GM18505 (cell line): ENCODE data around the gene NUDT16L1.

Experiments used
- ATAC-seq: cut with Tn5 transposase; IDR thresholded peaks from one replicate; pipeline ENCODE4 v1.9.1; 2021; ENCODE audit not compliant: unreplicated experiment
- POLR2A ChIP-seq: IDR thresholded peaks from 4 replicates; pipeline ENCODE4 v1.6.1; 2011; ENCODE audit warnings: borderline replicate concordance; ENCODE audit not compliant: insufficient read depth, insufficient read length; ENCODE audit errors: extremely low read depth

Gene NUDT16L1

DNA sequence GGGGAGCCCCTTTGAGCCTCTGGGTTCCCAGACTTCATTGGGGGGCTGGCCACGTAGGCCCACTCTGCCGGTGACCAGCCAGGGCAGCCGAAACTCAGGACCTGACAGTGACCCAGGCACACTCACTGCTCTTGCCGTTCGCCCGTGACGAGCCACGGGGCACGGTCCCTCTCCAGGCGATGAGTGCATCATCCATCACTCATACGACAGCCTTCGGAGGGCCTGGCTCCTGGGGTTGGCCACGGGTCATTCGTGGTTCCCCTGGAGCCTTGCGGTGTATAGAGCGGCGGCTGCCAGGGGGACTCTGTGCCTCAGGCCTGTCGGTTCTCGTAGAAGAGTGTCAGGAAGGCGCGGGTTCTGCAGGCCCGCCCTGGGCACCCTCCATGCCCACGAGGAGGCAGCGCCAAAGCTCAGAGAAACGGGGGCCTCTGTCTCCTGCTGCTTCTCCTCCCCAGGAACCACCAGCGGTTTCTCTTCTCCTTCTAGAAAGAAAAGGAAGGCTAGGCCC, 11.2 kb upstream of the NUDT16L1 start:
- ATAC-seq = no peak

GRCh38 chr16:4682616-4683254, 10.6 kb upstream of the NUDT16L1 start:
- no peak for TF ChIP-seq POLR2A
- no peak for ATAC-seq

More for the DNA sequence above, 11.2 kb upstream of the NUDT16L1 start:
- no peak for TF ChIP-seq POLR2A

DNA sequence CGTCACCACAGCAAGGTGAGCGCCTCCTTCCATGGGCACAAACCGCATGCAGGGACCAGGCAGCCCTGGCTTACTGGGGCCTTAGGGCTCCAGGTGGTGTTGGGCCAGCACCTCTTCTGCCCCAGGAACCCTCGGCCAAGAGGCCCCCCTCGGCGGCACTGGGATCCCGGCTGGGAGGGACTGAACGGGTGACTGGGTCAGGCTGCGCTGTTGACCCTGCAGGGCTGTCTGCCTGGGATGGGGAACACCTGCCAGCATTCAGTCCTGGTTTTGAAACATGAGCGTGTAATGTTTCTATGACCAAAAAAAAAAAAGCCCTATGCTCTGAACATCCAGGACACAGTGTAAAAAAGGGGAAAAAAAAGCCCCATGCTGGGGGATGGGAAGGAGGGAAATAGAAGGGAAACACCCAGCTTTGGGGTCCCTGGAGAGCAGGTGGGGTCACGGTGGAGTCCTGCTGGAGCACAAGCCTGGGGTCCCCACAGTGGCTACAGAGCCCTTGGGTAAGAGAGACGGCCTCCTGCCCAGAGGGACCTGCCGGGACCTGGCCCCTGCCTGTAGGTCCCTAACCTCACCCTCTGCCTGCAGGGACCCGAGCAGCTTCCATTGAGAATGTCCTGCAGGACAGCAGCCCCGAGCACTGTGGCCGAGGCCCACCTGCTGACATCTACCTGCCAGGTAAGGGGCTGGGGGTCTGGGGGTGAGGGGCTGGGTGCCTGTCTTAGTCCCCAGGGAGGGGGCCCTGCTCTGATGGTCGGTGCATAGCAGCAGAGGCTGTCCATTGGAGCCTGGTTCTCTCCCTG, 9.9 kb upstream of the NUDT16L1 start:
- ATAC-seq = no peak
- TF ChIP-seq POLR2A = no peak

DNA sequence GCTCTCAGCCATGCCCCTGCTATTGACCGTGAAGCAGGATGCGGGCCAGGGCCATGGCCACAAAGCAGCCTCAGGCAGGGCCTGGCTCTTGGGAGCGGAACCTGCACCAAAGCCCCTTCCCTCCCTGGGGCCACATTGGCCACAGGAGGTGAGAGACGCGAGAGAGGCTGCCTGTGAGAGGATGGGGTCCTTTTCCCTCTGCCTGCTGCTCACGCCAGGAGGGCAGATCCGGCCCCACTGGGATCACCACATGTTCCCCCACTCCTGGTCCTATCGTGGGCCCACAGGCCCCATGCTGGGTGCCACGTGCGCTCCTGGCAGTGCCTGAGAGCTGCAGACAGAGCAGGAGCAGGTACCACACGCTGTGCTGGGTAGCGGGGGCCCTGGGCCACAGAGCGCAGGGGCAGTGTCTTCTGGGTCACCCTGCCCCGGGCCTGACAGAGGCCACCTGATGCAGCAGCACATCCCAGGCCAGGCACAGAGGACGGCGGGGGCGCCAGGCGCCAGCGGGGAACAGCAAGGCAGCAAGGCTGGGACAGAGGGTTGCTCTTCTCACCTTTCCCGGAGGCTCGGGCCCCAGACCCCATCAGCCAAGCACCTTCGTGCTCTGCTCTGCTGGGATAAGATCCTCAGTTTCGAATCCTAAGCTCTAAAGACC, 9.2 kb upstream of the NUDT16L1 start:
- no peak for TF ChIP-seq POLR2A

GRCh38 chr16:4684763-4685162, 8.6 kb upstream of the NUDT16L1 start:
- TF ChIP-seq POLR2A = no peak

More for the DNA sequence above, 9.2 kb upstream of the NUDT16L1 start:
- no peak for ATAC-seq

GRCh38 chr16:4685292-4685691, 8.1 kb upstream of the NUDT16L1 start:
- no peak for TF ChIP-seq POLR2A
- ATAC-seq = no peak

More at GRCh38 chr16:4684763-4685162, 8.6 kb upstream of the NUDT16L1 start:
- ATAC-seq = no peak

DNA sequence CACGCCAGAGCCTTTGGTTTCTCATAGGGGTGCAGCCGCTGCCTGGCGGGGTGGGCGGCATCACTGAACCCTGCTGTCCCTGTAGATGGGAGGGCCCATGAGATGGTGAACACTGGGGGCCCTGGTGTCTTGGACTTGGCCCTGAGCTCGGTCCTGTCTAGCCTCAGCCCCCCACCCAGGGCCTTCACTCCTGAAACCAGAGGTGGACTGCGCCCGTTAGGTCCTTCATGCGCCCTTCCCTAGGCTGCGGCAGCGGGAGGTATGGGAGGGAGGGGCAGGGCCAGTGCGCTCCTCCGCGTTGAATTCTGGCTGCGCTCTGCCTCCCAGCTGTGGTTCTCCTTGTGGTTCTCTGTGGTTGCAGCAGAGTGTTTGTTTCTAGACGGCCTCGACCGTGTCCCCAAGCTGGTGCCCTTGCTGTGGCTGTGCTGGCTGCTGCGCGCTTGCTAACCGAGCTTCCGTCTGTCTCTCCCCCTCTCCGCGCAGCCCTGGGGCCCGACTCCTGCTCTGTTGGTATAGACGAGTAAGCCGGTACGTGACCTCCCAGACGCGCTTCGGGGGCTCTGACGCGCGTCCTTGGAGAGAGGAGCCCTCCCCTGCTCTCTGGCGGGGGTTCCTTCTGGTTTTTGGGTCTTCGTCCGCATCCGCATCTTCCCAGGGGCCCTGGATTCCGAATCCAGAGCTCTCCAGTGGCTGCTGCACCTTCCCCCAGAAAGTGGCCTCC, 7.4 kb upstream of the NUDT16L1 start:
- ATAC-seq = no peak
- no peak for TF ChIP-seq POLR2A

DNA sequence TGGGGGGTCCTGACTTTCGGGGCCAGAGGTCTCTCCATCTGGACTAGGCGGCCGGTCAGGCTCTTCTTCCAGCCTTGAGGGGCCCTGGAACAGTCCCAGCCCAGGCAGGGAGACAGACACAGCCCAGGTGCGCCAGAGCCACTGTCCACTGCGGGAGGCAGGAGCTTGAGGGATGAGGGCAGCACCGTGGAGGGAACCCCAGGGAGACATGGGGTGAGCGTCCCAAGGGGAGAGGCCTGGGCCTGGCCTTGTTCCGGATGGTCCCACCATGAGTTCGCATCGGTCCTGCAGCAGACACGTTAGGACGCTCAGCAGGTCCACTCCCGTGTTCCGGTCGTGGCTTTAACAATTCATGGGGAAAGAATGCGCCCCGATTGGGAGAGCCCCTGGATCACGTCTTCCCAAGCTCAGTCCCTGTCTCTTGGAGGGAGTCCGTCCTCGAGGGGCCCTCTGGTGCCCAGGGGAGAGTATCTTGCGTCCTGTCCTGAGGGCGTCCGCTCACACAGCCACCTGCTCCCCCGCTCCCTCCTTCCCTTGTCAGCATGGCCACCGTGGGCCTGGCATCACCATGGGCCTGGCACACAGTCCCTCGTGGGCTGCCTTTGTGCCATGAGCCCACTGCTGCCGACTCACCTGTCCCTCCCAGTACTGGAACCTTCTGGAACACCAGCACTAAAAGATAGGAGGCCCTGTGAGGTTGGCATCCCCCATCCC, 6.7 kb upstream of the NUDT16L1 start:
- TF ChIP-seq POLR2A = peak; percentile 15
- no peak for ATAC-seq

DNA sequence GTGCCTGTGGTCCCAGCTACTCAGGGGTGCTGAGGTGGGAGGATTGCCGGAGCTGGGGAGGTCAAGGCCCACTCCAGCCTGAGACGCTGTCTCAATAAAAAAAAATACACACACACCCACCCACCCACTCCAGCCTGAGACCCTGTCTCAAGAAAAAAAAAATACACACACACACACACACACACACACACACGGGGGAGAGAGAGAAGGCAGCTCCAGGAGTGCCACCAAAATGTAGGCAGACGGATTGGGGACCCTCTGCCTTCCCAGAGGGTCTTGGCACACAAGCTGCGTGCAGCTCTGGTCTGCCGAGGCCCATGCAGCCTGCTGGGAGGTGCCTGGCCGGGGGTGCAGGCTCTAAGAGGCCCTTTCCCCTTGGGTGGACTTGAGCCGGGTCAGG, 5.9 kb upstream of the NUDT16L1 start:
- no peak for TF ChIP-seq POLR2A
- no peak for ATAC-seq

DNA sequence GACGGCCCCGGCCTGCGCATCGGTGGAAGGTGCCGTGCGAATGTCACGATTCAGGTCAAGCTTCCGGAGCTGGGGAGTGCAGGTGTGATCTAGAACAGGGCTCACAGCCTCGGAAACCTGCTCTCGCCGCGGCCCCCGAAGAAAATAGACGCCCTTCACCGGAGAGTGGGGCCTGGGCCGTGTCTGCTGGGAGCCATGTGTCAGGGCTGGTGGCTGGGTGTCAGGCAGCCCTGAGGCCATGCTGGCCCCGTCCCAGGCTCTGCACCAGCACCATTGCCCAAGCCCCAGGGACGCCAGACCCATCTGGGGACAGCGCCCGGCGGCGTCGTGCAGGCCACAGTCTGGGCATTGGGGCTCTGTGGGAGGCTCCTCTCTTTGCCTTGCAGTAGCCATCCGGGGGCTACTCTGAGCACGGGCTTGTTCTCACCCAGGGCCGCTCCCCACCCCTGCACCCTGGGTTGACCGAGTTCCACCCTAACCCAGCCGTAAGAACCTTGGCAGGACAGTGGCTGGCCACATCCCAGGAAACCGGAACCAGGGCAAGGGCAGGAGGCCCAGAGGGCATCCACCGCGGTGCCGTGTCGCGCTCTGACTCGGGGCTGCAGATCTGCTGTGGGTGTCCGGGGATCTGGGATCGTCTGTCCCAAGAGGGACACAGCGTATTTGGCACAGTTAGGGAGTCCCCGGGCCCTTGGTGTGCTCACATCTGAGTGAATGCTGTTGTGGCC, 5.3 kb upstream of the NUDT16L1 start:
- ATAC-seq = no peak
- no peak for TF ChIP-seq POLR2A

GRCh38 chr16:4688674-4689045, 4.7 kb upstream of the NUDT16L1 start:
- no peak for TF ChIP-seq POLR2A
- no peak for ATAC-seq
